NOMO-1 treated with dmso at 0.1 percent for 144 hours (cell line): ENCODE data around the gene PRKCZ.

Source experiments
- DNase-seq: peaks from one replicate; lab custom pipeline; 2025; ENCODE audit not compliant: unreplicated experiment; lab: John Stamatoyannopoulos, UW

Gene PRKCZ

GRCh38 chr1:2174348-2175054 lies 124.3 kb downstream of the PRKCZ start:
- peak; percentile 18 for DNase-seq

- DNase-seq: no peak
Observed at GRCh38 chr1:2175055-2175414, 124.8 kb downstream of the PRKCZ start.

GRCh38 chr1:2175681-2176454 lies 125.7 kb downstream of the PRKCZ start:
- no peak for DNase-seq

- no peak for DNase-seq
Observed at GRCh38 chr1:2176615-2177014, 126.4 kb downstream of the PRKCZ start.

- no peak for DNase-seq
Observed at GRCh38 chr1:2177541-2177940, 127.3 kb downstream of the PRKCZ start.

- no peak for DNase-seq
Observed at GRCh38 chr1:2177946-2178538, 127.8 kb downstream of the PRKCZ start.

- DNase-seq: no peak
Observed at GRCh38 chr1:2178875-2179274, 128.7 kb downstream of the PRKCZ start.

GRCh38 chr1:2179283-2180013 lies 129.2 kb downstream of the PRKCZ start:
- DNase-seq: no peak

- DNase-seq: no peak
Observed at GRCh38 chr1:2180297-2181245, 130.4 kb downstream of the PRKCZ start.

GRCh38 chr1:2181271-2181670 lies 131.1 kb downstream of the PRKCZ start:
- DNase-seq: no peak

GRCh38 chr1:2181752-2182151 lies 131.5 kb downstream of the PRKCZ start:
- no peak for DNase-seq

- no peak for DNase-seq
Observed at GRCh38 chr1:2182376-2182775, 132.2 kb downstream of the PRKCZ start.

GRCh38 chr1:2183937-2184334 lies 133.7 kb downstream of the PRKCZ start:
- DNase-seq: no peak

- no peak for DNase-seq
Observed at GRCh38 chr1:2184531-2184930, 134.3 kb downstream of the PRKCZ start.

GRCh38 chr1:2184934-2185333 lies 134.7 kb downstream of the PRKCZ start:
- DNase-seq: no peak

GRCh38 chr1:2185880-2186855 lies 136.0 kb downstream of the PRKCZ start:
- no peak for DNase-seq

- DNase-seq: no peak
Observed at GRCh38 chr1:2186901-2187300, 136.7 kb downstream of the PRKCZ start.

GRCh38 chr1:2187619-2188018 lies 137.4 kb downstream of the PRKCZ start:
- DNase-seq: no peak

GRCh38 chr1:2188336-2188735 lies 138.1 kb downstream of the PRKCZ start:
- no peak for DNase-seq
